ENCODE measurements around the gene BNIPL. TPM values are rescaled to one million over a fixed set of nuclear protein-coding genes. Genes with fewer than 3 reads are reported as not detected.

The BNIPL gene
- total RNA-seq, 1 donor from 2014 or later: 8.2 TPM

DNA sequence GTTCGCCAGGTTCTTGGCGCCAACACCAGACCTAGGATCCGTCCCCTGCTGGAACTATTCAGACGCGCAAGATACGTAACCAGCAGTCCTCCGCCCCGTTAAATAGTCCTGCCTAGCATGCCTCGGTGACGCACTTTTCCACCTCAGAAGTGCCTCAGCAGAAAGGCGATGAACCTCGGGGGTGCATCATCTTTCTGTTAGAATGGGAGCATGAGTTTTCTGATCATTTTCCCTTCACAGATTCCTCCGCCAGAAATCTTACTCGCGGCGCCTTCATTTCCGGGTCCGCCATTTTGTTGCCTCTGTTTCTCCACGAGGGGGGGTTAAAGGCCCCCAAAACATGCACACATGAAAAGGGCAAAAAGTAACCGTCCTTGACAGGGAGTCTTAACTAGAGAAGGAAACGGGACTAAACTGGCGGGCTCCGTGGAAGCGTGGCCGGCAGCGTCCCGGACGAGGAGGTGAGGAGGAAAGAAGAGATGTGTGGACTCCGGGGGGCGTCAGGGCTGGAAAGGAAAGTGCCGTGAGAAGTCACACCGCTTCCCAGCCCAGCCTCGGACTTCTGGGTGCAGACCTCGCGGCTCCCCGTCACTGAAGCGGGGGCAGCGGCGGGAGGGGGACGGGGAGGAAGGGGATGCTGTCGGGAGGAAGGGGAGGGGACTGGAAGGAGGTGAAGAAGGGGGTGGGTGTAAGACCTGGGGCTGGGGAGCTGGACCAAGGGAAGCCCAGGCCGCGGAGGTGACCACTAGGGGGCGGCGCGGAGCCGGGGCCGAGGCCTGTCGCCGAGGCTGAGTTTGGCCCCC lies 34.3 kb downstream of the BNIPL start, which contains the start of gene GABPB2:
Gene GABPB2 (plus strand): TSS at position 288 of the 803 bp plus-strand sequence. CDS start 17,429 bp downstream, outside the sequence.
- Histone ChIP-seq H3K27me3 (ENCODE audit: low read depth) (no peaks in the 10 kb centered on the region), H3K4me1 (peaks cover 22% of the 10 kb centered on the region), H3K27ac (peak within 1 kb of the TSS; percentile 97), H3K4me3 (peak within 1 kb of the TSS; percentile 88), H3K36me3 (no peaks in the 10 kb centered on the region), H3K9me3 (no peaks in the 10 kb centered on the region)
- TF ChIP-seq, protein P1, sequence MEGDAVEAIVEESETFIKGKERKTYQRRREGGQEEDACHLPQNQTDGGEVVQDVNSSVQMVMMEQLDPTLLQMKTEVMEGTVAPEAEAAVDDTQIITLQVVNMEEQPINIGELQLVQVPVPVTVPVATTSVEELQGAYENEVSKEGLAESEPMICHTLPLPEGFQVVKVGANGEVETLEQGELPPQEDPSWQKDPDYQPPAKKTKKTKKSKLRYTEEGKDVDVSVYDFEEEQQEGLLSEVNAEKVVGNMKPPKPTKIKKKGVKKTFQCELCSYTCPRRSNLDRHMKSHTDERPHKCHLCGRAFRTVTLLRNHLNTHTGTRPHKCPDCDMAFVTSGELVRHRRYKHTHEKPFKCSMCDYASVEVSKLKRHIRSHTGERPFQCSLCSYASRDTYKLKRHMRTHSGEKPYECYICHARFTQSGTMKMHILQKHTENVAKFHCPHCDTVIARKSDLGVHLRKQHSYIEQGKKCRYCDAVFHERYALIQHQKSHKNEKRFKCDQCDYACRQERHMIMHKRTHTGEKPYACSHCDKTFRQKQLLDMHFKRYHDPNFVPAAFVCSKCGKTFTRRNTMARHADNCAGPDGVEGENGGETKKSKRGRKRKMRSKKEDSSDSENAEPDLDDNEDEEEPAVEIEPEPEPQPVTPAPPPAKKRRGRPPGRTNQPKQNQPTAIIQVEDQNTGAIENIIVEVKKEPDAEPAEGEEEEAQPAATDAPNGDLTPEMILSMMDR (IDR thresholded peaks at IDR 0.05): peak; percentile 91
- DNase-seq (peak; percentile 93), ATAC-seq (peak; percentile 96 to 98)
- intact Hi-C loops (cut with DNase I): no loop called here

DNA sequence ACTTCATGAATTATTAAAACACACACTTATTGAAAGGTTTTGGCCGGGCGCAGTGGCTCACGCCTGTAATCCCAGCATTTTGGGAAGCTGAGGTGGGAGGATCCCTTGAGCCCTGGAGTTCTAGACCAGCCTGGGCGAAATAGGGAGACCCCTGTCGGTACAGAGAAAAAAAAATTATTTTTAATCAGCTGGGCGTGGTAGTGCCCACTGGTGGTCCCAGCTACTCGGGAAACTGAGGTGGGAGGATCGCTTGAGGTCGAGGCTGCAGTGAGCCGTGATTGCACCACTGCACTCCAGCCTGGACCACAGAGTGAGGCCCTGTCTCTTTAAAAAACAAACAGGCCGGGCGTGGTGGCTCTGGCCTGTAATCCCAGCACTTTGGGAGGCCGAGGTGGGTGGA lies 35.8 kb downstream of the BNIPL start:
- H3K36me3 ChIP-seq: no peaks in the 10 kb centered on the region
- no peaks in the 10 kb centered on the region for H3K27me3 ChIP-seq (ENCODE audit: low read depth)
- DNase-seq (no peak), ATAC-seq (no peak)
- no peaks in the 10 kb centered on the region for H3K9me3 ChIP-seq
- H3K27ac ChIP-seq: no peak overlapping the region
- intact Hi-C loops (cut with DNase I): no loop called here
- H3K4me1 ChIP-seq: peaks cover 22% of the 10 kb centered on the region
- no peak overlapping the region for H3K4me3 ChIP-seq
- TF ChIP-seq, protein P1 (IDR thresholded peaks at IDR 0.05): no peak

DNA sequence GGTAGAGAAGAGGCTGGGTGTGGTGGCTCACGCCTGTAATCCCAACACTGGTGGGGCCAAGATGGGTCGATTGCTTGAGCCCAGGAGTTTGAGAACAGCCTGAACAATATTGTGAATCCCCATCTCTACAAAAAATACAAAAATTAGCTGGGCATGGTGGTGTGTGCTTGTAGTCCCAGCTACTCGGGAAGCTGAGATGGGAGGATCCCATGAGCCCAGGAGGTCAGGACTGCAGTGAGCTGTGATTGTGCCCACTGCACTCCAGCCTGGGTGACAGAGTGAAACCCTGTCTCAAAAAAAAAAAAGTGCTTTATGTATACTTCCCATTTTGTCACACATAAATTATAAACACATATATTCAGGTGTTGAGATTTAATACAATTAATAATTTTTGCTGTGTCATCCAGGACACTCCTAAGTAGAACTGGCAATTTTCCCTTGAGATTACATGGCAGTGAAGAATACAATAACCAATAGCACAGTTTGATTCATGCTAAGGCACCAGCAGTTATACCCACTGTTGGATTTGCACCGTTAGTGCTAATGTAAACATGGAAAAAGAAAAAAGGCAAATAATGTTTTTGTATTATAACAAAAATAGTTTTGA lies 49.7 kb downstream of the BNIPL start:
- Histone ChIP-seq H3K4me1 (no peaks in the 10 kb centered on the region), H3K4me3 (no peak overlapping the region), H3K9me3 (no peaks in the 10 kb centered on the region), H3K36me3 (no peaks in the 10 kb centered on the region), H3K27ac (no peak overlapping the region), H3K27me3 (ENCODE audit: low read depth) (no peaks in the 10 kb centered on the region)
- DNase-seq: no peak
- ATAC-seq: no peak
- TF ChIP-seq, protein P1 (IDR thresholded peaks at IDR 0.05): no peak
- intact Hi-C loops (cut with DNase I): no loop called here

Other genes with a start within 250 kb of the BNIPL start
- gene CTSK, start 228.3 kb upstream of the BNIPL start, total RNA-seq: 29.4 TPM
- 52.7 TPM for gene ARNT, start 160.0 kb upstream of the BNIPL start, total RNA-seq
- gene CTXND2, start 149.4 kb upstream of the BNIPL start, total RNA-seq: not detected
- gene SETDB1, start 110.2 kb upstream of the BNIPL start, total RNA-seq: 47.5 TPM
- gene CERS2, start 61.8 kb upstream of the BNIPL start, total RNA-seq: 297 TPM
- 0.68 TPM for gene ANXA9, start 54.3 kb upstream of the BNIPL start, total RNA-seq
- 27.8 TPM for gene MINDY1, start 29.7 kb upstream of the BNIPL start, total RNA-seq
- 21.4 TPM for gene PRUNE1, start 28.1 kb upstream of the BNIPL start, total RNA-seq
- 4.8 TPM for gene C1orf56, start 11.2 kb downstream of the BNIPL start, total RNA-seq
- gene CDC42SE1, start 23.0 kb downstream of the BNIPL start, total RNA-seq: 114 TPM
- 0.56 TPM for gene MLLT11, start 23.8 kb downstream of the BNIPL start, total RNA-seq
- 14.1 TPM for gene GABPB2, start 34.2 kb downstream of the BNIPL start, total RNA-seq
- gene SEMA6C, start 110.0 kb downstream of the BNIPL start, total RNA-seq: 6.4 TPM
- 17.8 TPM for gene TNFAIP8L2, start 120.1 kb downstream of the BNIPL start, total RNA-seq
- gene LYSMD1, start 129.3 kb downstream of the BNIPL start, total RNA-seq: 6.5 TPM
- 38.4 TPM for gene SCNM1, start 129.6 kb downstream of the BNIPL start, total RNA-seq
- gene TMOD4, start 139.4 kb downstream of the BNIPL start, total RNA-seq: 2.1 TPM
- gene VPS72, start 153.6 kb downstream of the BNIPL start, total RNA-seq: 45.3 TPM
- 47.9 TPM for gene PIP5K1A, start 162.0 kb downstream of the BNIPL start, total RNA-seq
- gene PSMD4, start 218.1 kb downstream of the BNIPL start, total RNA-seq: 106 TPM
- gene ZNF687, start 245.7 kb downstream of the BNIPL start, total RNA-seq: 23.7 TPM